ENCODE data around the gene ADAMTS9.

ADAMTS9 gene

DNA sequence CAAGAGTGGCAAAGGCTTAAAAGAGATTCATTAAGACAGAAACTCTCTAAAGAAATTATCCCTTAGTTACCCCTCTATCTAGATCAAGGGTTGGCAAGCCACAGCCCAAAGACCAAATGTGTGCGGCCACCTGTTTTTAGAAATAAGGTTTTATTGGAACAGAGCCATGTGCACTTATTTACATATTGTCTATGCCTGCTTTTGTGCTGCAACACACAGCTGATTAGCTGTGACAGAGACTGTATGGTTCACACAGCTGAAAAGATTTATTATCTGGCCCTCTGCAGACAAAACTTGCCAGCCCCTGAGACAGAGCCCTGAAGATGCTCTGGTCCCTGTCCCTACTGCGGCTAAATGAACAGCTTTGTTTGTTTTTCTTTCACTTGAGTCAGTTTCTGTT is 88.1 kb downstream of the ADAMTS9 start:
- TF ChIP-seq, protein P1, sequence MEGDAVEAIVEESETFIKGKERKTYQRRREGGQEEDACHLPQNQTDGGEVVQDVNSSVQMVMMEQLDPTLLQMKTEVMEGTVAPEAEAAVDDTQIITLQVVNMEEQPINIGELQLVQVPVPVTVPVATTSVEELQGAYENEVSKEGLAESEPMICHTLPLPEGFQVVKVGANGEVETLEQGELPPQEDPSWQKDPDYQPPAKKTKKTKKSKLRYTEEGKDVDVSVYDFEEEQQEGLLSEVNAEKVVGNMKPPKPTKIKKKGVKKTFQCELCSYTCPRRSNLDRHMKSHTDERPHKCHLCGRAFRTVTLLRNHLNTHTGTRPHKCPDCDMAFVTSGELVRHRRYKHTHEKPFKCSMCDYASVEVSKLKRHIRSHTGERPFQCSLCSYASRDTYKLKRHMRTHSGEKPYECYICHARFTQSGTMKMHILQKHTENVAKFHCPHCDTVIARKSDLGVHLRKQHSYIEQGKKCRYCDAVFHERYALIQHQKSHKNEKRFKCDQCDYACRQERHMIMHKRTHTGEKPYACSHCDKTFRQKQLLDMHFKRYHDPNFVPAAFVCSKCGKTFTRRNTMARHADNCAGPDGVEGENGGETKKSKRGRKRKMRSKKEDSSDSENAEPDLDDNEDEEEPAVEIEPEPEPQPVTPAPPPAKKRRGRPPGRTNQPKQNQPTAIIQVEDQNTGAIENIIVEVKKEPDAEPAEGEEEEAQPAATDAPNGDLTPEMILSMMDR (IDR thresholded peaks at IDR 0.05; ENCODE audit: insufficient read depth, low read depth, low read length, missing control alignments), result no peak
- H3K4me3 ChIP-seq (ENCODE audit: low read depth, low read length), result no peak overlapping the region
- no peak for DNase-seq (ENCODE audit: low read depth)

DNA sequence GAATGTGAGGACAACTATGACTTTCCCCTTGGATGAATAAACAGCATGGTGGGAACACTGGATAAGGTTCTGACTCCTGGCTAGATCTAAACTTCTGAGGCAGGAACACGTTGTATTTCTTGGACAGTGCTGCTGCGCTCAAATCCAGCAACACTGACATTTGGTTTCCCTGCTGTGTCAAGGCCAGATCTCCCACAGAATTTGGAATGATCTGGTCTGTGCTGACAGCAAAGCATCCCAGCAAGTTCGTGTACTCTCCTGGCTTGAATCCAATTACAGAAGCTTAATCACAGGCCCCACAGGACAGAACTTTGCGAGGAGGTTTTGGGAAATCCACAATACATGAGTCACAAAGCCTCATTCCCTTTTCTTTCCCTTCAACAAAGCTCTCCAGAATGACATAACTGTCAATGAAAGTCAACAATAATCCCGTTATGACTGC is 92.5 kb downstream of the ADAMTS9 start:
- no peak for DNase-seq (ENCODE audit: low read depth)
- TF ChIP-seq, protein P1 (IDR thresholded peaks at IDR 0.05; ENCODE audit: insufficient read depth, low read depth, low read length, missing control alignments), result no peak
- H3K4me3 ChIP-seq (ENCODE audit: low read depth, low read length), result no peak overlapping the region

DNA sequence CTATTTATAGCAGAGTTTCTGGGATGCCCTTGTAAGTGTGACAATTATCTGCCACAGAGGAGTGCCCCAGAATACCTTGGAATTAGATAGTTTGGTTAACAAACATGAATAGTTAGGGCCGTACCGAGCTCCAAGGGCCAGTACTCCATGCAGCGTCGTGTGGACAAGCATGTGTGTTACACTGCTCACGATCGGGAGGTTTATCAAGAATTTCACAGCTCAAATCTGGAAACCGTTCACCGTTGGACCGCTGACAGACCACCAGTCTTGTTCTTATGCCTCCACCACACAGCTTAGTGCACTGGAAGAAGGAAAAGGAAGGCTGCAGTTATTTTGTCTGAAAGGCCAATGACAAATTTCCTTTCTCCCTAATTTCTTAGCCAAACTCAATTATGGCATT is 93.7 kb downstream of the ADAMTS9 start:
- TF ChIP-seq, protein P1 (IDR thresholded peaks at IDR 0.05; ENCODE audit: insufficient read depth, low read depth, low read length, missing control alignments), result no peak
- DNase-seq (ENCODE audit: low read depth), result no peak
- H3K4me3 ChIP-seq (ENCODE audit: low read depth, low read length), result no peak overlapping the region

DNA sequence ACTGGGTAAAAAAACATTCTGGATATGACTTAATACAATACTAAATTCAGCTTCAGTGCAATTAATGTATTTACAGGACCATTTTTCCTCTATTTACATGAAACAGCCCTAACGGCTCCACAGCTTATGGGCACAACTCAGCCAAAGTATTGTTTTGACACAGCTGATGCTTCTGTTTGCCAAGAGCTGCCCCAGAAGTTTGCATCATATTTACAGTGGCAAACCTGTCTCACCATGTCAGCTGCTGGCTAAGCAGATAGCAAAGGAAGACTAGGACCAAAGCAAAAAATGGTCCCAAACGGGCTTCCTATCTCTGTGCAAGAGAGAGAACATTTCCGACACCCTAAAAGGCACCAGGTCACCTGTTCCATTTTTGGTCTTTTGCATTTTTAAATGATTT is 94.5 kb downstream of the ADAMTS9 start:
- TF ChIP-seq, protein P1 (IDR thresholded peaks at IDR 0.05; ENCODE audit: insufficient read depth, low read depth, low read length, missing control alignments), result no peak
- no peak overlapping the region for H3K4me3 ChIP-seq (ENCODE audit: low read depth, low read length)
- no peak for DNase-seq (ENCODE audit: low read depth)

DNA sequence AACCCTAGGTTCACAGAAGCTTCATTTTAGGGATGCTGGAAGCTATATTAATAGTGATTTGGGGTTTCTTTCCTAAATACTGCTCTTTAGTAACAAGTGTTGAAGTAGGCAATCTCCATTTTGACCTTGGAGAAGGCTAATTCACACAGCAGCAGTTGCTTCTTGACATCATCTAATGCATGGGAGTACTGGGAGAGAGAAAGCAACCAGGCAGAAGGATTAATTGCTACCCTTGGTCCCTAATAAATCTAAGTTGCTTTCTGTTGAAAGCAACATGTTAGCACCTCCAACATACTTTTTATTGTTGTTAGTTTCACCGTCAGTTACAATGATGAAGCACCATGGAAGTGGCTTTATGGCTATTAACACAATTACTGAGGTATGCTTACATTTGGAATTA is 96.2 kb downstream of the ADAMTS9 start:
- DNase-seq (ENCODE audit: low read depth), result no peak
- TF ChIP-seq, protein P1 (IDR thresholded peaks at IDR 0.05; ENCODE audit: insufficient read depth, low read depth, low read length, missing control alignments), result no peak
- H3K4me3 ChIP-seq (ENCODE audit: low read depth, low read length), result no peak overlapping the region

DNA sequence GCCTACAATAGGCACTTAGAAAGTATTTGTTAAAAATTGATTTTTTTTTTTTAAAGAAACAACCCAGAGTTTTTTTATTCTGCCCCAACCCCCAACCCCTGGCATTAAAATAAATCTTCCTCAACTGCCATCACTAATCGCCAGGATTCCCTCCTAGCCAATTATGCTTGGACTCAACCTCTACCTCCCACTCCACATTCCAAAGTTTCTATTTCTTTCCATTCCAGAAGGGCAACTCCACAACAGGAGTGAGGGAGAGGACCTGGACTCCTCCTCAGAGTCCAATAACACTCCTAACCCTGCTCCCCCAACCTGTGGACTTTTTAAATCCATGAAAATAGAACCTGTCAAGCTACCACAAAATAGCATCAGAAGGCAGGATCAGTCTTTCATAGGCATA is 99.4 kb downstream of the ADAMTS9 start:
- no peak for DNase-seq (ENCODE audit: low read depth)

DNA sequence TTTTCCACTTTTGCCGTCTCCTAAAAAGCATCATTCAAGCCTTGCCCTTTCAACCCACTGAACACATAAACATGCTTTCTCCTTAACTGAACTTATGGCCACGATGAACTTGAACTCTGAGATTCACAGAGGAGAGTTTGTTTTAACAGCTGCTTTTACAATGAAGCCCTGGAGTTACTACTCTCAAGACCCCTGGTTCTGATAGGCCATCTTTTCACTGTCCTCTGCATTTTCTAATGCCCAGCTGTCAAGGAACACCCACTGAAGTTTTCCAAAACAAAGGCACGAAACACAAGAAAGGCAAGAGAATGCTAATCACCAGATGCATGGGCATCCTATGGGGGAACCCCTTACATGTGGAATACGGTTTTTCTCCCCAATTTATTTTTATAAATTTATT is 100.8 kb downstream of the ADAMTS9 start:
- DNase-seq (ENCODE audit: low read depth), result no peak
- H3K4me3 ChIP-seq (ENCODE audit: low read depth, low read length), result no peak overlapping the region
- TF ChIP-seq, protein P1 (IDR thresholded peaks at IDR 0.05; ENCODE audit: insufficient read depth, low read depth, low read length, missing control alignments), result no peak

More for the DNA sequence above, 99.4 kb downstream of the ADAMTS9 start:
- TF ChIP-seq, protein P1 (IDR thresholded peaks at IDR 0.05; ENCODE audit: insufficient read depth, low read depth, low read length, missing control alignments), result no peak
- H3K4me3 ChIP-seq (ENCODE audit: low read depth, low read length), result no peak overlapping the region
